ENCODE results near the gene GPC5. TPM values are rescaled to one million over a fixed set of nuclear protein-coding genes. Genes with fewer than 3 reads are reported as not detected.
"Not testable (repeated sequence)": the region's sequence is repeated elsewhere in the genome, so short reads cannot be mapped to it uniquely, and the experiment has no call there.

GPC5 gene
- polyA plus RNA-seq, 6 donors from 2014 or later: 0.30 to 1.0 (median 0.40) TPM; not detected in 3

- Mint-ChIP-seq H3K36me3 (no peaks in the 10 kb centered on the region), H3K9me3 (peaks cover 0 to 12% (median 4%) of the 10 kb centered on the region in 7 donors), H3K4me3 (no peak overlapping the region), H3K27ac (no peak overlapping the region), H3K27me3 (no peaks in the 10 kb centered on the region), H3K4me1 (no peaks in the 10 kb centered on the region)
- ATAC-seq (ENCODE audit: low read depth in 2 of 2): no peak
- DNase-seq: no peak
Measured at GRCh38 chr13:92270990-92271389, 872.6 kb downstream of the GPC5 start.

- ATAC-seq (ENCODE audit: low read depth in 2 of 2) (no peak), DNase-seq (no peak)
- Mint-ChIP-seq H3K27ac (no peak overlapping the region), H3K36me3 (no peaks in the 10 kb centered on the region), H3K9me3 (peaks cover 0 to 12% (median 4%) of the 10 kb centered on the region in 7 donors), H3K4me1 (no peaks in the 10 kb centered on the region), H3K27me3 (no peaks in the 10 kb centered on the region), H3K4me3 (no peak overlapping the region)
Measured at GRCh38 chr13:92272177-92272576, 873.8 kb downstream of the GPC5 start.

DNA sequence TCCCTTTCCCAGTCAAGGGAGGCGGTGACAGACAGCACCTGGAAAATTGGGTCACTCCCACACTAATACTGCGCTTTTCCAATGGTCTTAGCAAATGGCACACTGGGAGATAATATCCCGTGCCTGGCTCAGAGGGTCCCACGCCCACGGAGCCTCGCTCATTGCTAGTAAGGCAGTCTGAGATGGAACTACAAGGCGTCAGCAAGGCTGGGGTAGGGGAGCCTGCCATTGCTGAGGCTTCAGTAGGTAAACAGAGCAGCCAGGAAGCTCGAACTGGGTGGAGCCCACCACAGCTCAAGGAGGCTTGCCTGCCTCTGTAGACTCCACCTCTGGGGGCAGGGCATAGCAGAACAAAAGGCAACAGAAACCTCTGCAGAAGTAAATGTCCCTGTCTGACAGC, 882.6 kb downstream of the GPC5 start:
- H3K36me3 Mint-ChIP-seq; ATAC-seq (ENCODE audit: low read depth in 2 of 2); DNase-seq; H3K4me1 Mint-ChIP-seq; H3K27me3 Mint-ChIP-seq; H3K4me3 Mint-ChIP-seq; H3K27ac Mint-ChIP-seq: not testable (repeated sequence)
- H3K9me3 Mint-ChIP-seq: peaks cover 5 to 37% (median 9%) of the 10 kb centered on the region in 7 donors

DNA sequence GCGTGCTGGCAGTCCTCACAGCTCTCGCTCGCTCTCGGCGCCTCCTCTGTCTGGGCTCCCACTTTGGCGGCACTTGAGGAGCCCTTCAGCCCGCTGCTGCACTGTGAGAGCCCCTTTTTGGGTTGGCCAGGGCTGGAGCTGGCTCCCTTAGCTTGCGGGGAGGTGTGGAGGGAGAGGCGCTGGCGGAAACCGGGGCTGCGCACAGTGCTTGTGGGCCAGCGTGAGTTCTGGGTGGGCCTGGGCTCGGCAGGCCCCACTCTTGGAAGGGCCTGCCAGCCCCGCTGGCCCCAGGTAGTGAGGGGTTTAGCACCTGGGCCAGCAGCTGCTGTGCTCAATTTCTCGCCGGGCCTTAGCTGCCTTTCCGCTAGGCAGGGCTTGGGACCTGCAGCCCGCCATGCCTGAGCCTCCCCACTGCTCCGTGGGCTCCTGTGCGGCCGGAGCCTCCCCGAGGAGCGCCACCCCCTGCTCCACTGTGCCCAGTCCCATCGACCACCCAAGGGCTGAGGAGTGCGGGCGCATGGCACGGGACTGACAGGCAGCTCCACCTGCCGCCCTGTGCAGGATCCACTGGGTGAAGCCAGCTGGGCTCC, 892.4 kb downstream of the GPC5 start:
- not testable (repeated sequence) for H3K27me3 Mint-ChIP-seq; H3K27ac Mint-ChIP-seq; H3K4me1 Mint-ChIP-seq; H3K36me3 Mint-ChIP-seq; DNase-seq; H3K4me3 Mint-ChIP-seq; ATAC-seq (ENCODE audit: low read depth in 2 of 2)
- peaks cover 0 to 48% (median 17%) of the 10 kb centered on the region in 7 donors for H3K9me3 Mint-ChIP-seq

DNA sequence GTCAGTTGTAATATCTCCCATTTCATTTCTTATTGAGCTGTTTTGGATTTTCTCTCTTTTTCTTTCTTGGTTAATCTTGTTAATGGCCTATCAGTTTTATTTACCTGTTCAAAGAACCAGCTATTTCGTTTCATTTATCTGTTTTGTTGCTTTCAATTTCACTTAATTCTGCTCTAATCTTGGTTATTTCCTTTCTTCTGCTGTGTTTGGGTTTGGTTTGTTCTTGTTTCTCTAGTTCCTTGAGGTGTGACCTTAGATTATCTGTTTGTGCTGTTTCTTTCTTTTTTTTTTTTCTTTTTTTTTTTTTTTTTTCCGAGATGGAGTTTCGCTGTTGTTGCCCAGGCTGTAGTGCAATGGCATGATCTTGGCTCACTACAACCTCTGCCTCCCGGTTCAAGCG, 896.1 kb downstream of the GPC5 start:
- peaks cover 7 to 45% (median 18%) of the 10 kb centered on the region in 7 donors for H3K9me3 Mint-ChIP-seq
- DNase-seq; H3K27me3 Mint-ChIP-seq; H3K27ac Mint-ChIP-seq; H3K4me1 Mint-ChIP-seq; ATAC-seq (ENCODE audit: low read depth in 2 of 2); H3K36me3 Mint-ChIP-seq; H3K4me3 Mint-ChIP-seq: not testable (repeated sequence)

DNA sequence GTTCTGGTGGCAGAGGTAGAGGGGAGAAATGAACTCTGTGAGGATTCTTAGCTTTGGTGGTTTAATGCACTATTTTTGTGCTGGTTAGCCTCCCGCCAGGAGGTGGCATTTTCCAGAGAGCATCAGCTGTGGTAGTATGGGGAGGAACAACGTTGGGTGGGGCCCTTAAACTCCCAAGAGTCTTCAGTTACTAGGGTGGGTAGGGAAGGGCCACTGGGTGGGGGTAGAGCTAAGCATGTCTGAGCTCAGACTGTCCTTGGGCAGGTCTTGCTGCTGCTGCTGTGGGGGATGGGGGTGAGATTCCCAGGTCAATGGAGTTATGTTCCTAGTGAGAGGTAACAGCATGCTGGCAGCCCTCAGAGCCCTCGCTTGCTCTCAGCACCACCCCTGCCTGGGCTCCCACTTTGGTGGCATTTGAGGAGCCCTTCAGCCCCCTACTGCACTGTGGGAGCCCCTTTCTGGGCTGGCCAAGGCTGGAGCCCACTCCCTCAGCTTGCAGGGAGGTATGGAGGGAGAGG, 897.8 kb downstream of the GPC5 start:
- ATAC-seq (ENCODE audit: low read depth in 2 of 2); H3K4me1 Mint-ChIP-seq; DNase-seq; H3K4me3 Mint-ChIP-seq; H3K36me3 Mint-ChIP-seq; H3K27ac Mint-ChIP-seq; H3K27me3 Mint-ChIP-seq: not testable (repeated sequence)
- peaks cover 7 to 40% (median 18%) of the 10 kb centered on the region in 7 donors for H3K9me3 Mint-ChIP-seq

GRCh38 chr13:92297971-92298942, 899.8 kb downstream of the GPC5 start:
- no peak for ATAC-seq (ENCODE audit: low read depth in 2 of 2)
- Mint-ChIP-seq H3K9me3 (peaks cover 6 to 21% (median 10%) of the 10 kb centered on the region in 7 donors), H3K36me3 (no peaks in the 10 kb centered on the region), H3K4me1 (no peaks in the 10 kb centered on the region), H3K27me3 (no peaks in the 10 kb centered on the region), H3K27ac (no peak overlapping the region), H3K4me3 (no peak overlapping the region)
- DNase-seq: no peak

DNA sequence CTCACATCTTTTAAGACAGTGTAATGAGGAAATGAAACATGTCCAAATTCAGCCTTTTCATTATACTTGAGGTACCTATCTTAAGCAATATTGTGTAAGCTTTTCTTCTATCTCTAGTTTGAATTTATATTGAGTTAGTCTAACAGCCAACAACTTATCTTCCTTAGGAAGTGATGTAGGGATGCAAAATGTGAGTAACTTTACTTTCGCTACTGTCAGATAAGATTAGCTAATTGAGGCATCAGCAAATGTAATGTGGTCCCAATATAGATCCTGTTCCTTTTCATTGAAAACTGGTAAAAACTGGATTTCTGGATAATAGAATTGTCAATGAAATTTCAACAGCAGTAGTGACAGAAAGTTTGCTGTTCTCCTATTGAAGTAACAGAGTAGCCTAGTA, 902.2 kb downstream of the GPC5 start:
- DNase-seq (no peak), ATAC-seq (ENCODE audit: low read depth in 2 of 2) (no peak)
- Mint-ChIP-seq H3K4me1 (no peaks in the 10 kb centered on the region), H3K27me3 (no peaks in the 10 kb centered on the region), H3K4me3 (no peak overlapping the region), H3K9me3 (peaks cover 3 to 10% (median 4%) of the 10 kb centered on the region in 7 donors), H3K27ac (no peak overlapping the region), H3K36me3 (no peaks in the 10 kb centered on the region)

GRCh38 chr13:92303428-92303827, 905.0 kb downstream of the GPC5 start:
- DNase-seq (no peak), ATAC-seq (ENCODE audit: low read depth in 2 of 2) (no peak)
- Mint-ChIP-seq H3K4me1 (no peaks in the 10 kb centered on the region), H3K36me3 (no peaks in the 10 kb centered on the region), H3K4me3 (no peak overlapping the region), H3K27me3 (no peaks in the 10 kb centered on the region), H3K27ac (peak overlapping the region in 1 of 6 donors; percentile 30), H3K9me3 (peaks cover 0 to 7% (median 4%) of the 10 kb centered on the region in 7 donors)

DNA sequence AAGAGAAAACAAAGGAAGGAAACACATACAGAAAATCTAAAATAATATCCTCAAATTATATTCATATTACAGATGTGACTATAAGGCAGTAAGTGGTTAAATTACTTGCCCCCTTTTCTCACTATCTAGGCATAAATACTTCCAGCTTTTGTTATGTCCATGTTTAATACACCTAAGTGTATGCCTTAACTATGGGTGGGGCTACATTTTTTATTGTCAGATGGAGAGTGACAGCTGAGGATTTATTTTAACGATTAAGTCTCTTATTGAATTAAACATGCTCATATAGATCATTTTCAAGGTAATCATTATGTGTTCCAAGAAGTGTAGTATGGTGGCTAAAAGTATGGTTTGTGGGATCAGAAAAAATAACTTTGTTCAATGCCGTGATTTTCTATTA, 909.3 kb downstream of the GPC5 start:
- H3K27ac Mint-ChIP-seq: no peak overlapping the region
- H3K36me3 Mint-ChIP-seq: no peaks in the 10 kb centered on the region
- no peaks in the 10 kb centered on the region for H3K27me3 Mint-ChIP-seq
- peaks cover 0 to 12% (median 4%) of the 10 kb centered on the region in 7 donors for H3K9me3 Mint-ChIP-seq
- DNase-seq (no peak), ATAC-seq (ENCODE audit: low read depth in 2 of 2) (no peak)
- no peaks in the 10 kb centered on the region for H3K4me1 Mint-ChIP-seq
- no peak overlapping the region for H3K4me3 Mint-ChIP-seq

- no peak for ATAC-seq (ENCODE audit: low read depth in 2 of 2)
- Mint-ChIP-seq H3K27ac (no peak overlapping the region), H3K9me3 (peaks cover 0 to 22% (median 7%) of the 10 kb centered on the region in 7 donors), H3K4me1 (no peaks in the 10 kb centered on the region), H3K27me3 (no peaks in the 10 kb centered on the region), H3K4me3 (peak overlapping the region in 1 of 8 donors; percentile 10), H3K36me3 (no peaks in the 10 kb centered on the region)
- no peak for DNase-seq
Measured at GRCh38 chr13:92312823-92313222, 914.4 kb downstream of the GPC5 start.

DNA sequence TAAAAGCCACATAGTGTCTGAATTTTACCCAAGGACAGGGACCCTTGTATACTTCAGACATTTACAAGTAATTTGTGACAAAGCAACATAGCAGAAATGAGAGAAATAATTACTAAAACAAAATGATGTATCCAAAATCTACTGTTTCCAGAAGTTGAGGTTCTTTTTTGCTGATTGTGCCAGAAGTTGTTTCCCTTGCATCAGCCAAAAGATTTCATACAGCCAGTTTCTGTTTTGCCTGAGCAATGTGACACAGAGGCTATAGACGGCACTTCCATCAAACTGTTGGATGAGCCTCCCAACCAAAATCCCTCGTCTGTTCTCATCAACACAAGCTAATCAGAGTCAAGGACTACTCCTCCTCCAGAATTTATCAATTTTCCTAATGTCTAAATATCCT, 915.0 kb downstream of the GPC5 start:
- DNase-seq (no peak), ATAC-seq (ENCODE audit: low read depth in 2 of 2) (no peak)
- Mint-ChIP-seq H3K27ac (no peak overlapping the region), H3K4me3 (no peak overlapping the region), H3K4me1 (no peaks in the 10 kb centered on the region), H3K27me3 (no peaks in the 10 kb centered on the region), H3K9me3 (peaks cover 0 to 16% (median 7%) of the 10 kb centered on the region in 7 donors), H3K36me3 (no peaks in the 10 kb centered on the region)

GRCh38 chr13:92315265-92315664, 916.8 kb downstream of the GPC5 start:
- Mint-ChIP-seq H3K4me1 (no peaks in the 10 kb centered on the region), H3K27me3 (no peaks in the 10 kb centered on the region), H3K4me3 (no peak overlapping the region), H3K9me3 (peaks cover 0 to 14% (median 7%) of the 10 kb centered on the region in 7 donors), H3K27ac (no peak overlapping the region), H3K36me3 (no peaks in the 10 kb centered on the region)
- ATAC-seq (ENCODE audit: low read depth in 2 of 2) (no peak), DNase-seq (no peak)

- peaks cover 0 to 14% (median 7%) of the 10 kb centered on the region in 7 donors for H3K9me3 Mint-ChIP-seq
- no peak overlapping the region for H3K4me3 Mint-ChIP-seq
- no peak overlapping the region for H3K27ac Mint-ChIP-seq
- no peak for ATAC-seq (ENCODE audit: low read depth in 2 of 2)
- DNase-seq: no peak
- H3K27me3 Mint-ChIP-seq: no peaks in the 10 kb centered on the region
- H3K36me3 Mint-ChIP-seq: no peaks in the 10 kb centered on the region
- H3K4me1 Mint-ChIP-seq: no peaks in the 10 kb centered on the region
Measured at GRCh38 chr13:92316030-92316429, 917.6 kb downstream of the GPC5 start.
